Measurements from ENCODE around the gene DAB2IP.

DNA sequence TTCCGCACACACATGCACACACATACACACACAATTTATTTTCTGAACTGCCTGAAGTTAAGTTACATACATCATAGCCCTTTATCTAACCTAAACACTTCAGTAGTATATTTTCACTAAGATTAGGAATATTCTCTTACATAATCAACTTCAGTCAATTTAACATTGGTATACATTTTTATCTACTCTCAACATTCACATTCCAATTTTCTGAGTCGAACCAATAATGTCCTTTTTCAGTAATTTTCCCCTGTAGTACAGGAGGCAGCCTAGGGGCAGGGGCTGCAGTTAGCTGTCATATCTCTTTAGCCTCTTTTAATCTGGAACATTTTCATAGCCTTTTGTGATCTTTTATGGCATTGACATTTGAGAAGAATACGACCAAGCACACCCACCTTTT, 150.1 kb downstream of the DAB2IP start:
- TF ChIP-seq FOXK2 (IDR thresholded peaks at IDR 0.05): no peak
- no peak for TF ChIP-seq SUZ12 (IDR thresholded peaks at IDR 0.05)
- TF ChIP-seq L3MBTL2 (conservative IDR thresholded peaks at IDR 0.05): no peak
- TF ChIP-seq SP1 (IDR thresholded peaks at IDR 0.05): no peak
